Neuronal stem cell (in vitro differentiated cells): Measurements from ENCODE around the gene GRB14.

ENCODE experiments used
- DNase-seq: peaks from one replicate; pipeline ENCODE4 v3.0.0-alpha.2; 2013; ENCODE audit warnings: low spot score
- H2AFZ ChIP-seq: one replicate; pipeline ENCODE4 v1.6.1; 2013; ENCODE audit warnings: mild to moderate bottlenecking, low read length, inconsistent platforms
- H2AK5ac ChIP-seq: 2 replicates; pipeline ENCODE4 v1.6.1; 2013; ENCODE audit warnings: low read depth, mild to moderate bottlenecking, inconsistent platforms, low read length, moderate library complexity, mixed read lengths
- H2BK120ac ChIP-seq: 2 replicates; pipeline ENCODE4 v1.6.1; 2013; ENCODE audit warnings: low read depth, mild to moderate bottlenecking, inconsistent platforms, low read length, moderate library complexity, mixed read lengths
- H2BK12ac ChIP-seq: one replicate; pipeline ENCODE4 v1.6.1; 2013; ENCODE audit warnings: low read length, inconsistent platforms
- H2BK15ac ChIP-seq: 2 replicates; pipeline ENCODE4 v1.6.1; 2013; ENCODE audit warnings: mild to moderate bottlenecking, low read length, inconsistent platforms, mixed read lengths
- H2BK5ac ChIP-seq: one replicate; pipeline ENCODE4 v1.6.1; 2013; ENCODE audit warnings: inconsistent platforms, mild to moderate bottlenecking, low read length, moderate library complexity
- H3K14ac ChIP-seq: one replicate; pipeline ENCODE4 v1.6.1; 2013; ENCODE audit warnings: low read length, inconsistent platforms
- H3K18ac ChIP-seq: 2 replicates; pipeline ENCODE4 v1.6.1; 2013; ENCODE audit warnings: low read length, inconsistent platforms
- H3K23ac ChIP-seq: 2 replicates; pipeline ENCODE4 v1.6.1; 2013; ENCODE audit warnings: low read depth, mild to moderate bottlenecking, mixed read lengths, low read length, inconsistent platforms; ENCODE audit not compliant: poor library complexity
- H3K27ac ChIP-seq: replicated peaks from 3 replicates; pipeline ENCODE4 v1.5.1; 2013; ENCODE audit warnings: low read length, inconsistent platforms
- H3K27me3 ChIP-seq, 3 experiments: 2 replicates each; pipeline ENCODE4 v1.6.1; 2013; ENCODE audit warnings: low read length in 3 of 3, mild to moderate bottlenecking in 2 of 3, inconsistent platforms in 1 of 3, low read depth in 1 of 3, mixed read lengths in 1 of 3, moderate library complexity in 1 of 3; ENCODE audit not compliant: control insufficient read depth in 3 of 3, insufficient read depth in 3 of 3
- H3K36me3 ChIP-seq, 2 donors: replicated peaks in 1 of 2; 2 replicates each; pipeline ENCODE4 v1.6.1; 2013; ENCODE audit warnings: low read length in 2 of 2; ENCODE audit not compliant: control insufficient read depth in 2 of 2, insufficient read depth in 2 of 2
- H3K4ac ChIP-seq: 2 replicates; pipeline ENCODE4 v1.6.1; 2013; ENCODE audit warnings: inconsistent platforms, mild to moderate bottlenecking, low read length, moderate library complexity
- H3K4me1 ChIP-seq, 2 donors: 1 replicate in 1 of 2; 2 replicates in 1 of 2; pipeline ENCODE4 v1.6.1; 2013; ENCODE audit warnings: low read length in 2 of 2, low read depth in 1 of 2; ENCODE audit not compliant: control insufficient read depth in 2 of 2, insufficient read depth in 1 of 2
- H3K4me2 ChIP-seq: one replicate; pipeline ENCODE4 v1.6.1; 2013; ENCODE audit warnings: mild to moderate bottlenecking, low read length, inconsistent platforms; ENCODE audit not compliant: insufficient read depth, poor library complexity, severe bottlenecking
- H3K4me3 ChIP-seq, 2 donors: 2 replicates each; pipeline ENCODE4 v1.5.1; 2013; ENCODE audit warnings: low read length in 2 of 2, mild to moderate bottlenecking in 2 of 2, inconsistent platforms in 1 of 2, moderate library complexity in 1 of 2
- H3K79me1 ChIP-seq: one replicate; pipeline ENCODE4 v1.6.1; 2013; ENCODE audit warnings: low read depth, mild to moderate bottlenecking, inconsistent platforms, low read length, moderate library complexity
- H3K9ac ChIP-seq: one replicate; pipeline ENCODE4 v1.6.1; 2013; ENCODE audit warnings: mild to moderate bottlenecking, low read depth, low read length, inconsistent platforms; ENCODE audit not compliant: poor library complexity
- H3K9me3 ChIP-seq, 2 donors: replicated peaks in 1 of 2; 2 replicates each; pipeline versions ENCODE3 to v1.6.1; 2013; ENCODE audit warnings: low read length in 2 of 2, mild to moderate bottlenecking in 2 of 2, inconsistent platforms in 1 of 2, low read depth in 1 of 2, mixed read lengths in 1 of 2, moderate library complexity in 1 of 2; ENCODE audit not compliant: control insufficient read depth in 2 of 2, insufficient read depth in 1 of 2
- H4K8ac ChIP-seq: one replicate; pipeline ENCODE4 v1.6.1; 2013; ENCODE audit warnings: low read depth, mild to moderate bottlenecking, inconsistent platforms, low read length, moderate library complexity
- H4K91ac ChIP-seq: one replicate; pipeline ENCODE4 v1.6.1; 2013; ENCODE audit warnings: low read length, low read depth, mild to moderate bottlenecking, inconsistent platforms; ENCODE audit not compliant: poor library complexity
- WGBS, 2 donors: extraction: QIAGEN DNeasy Blood & Tissue Kit; methylation state at CpG; one replicate each; pipeline ENCODE4 v1.1.7; 2013; ENCODE audit warnings: missing lambda C conversion rate in 2 of 2, mixed read lengths in 1 of 2; ENCODE audit not compliant: insufficient read length in 2 of 2, insufficient replicate concordance in 1 of 2; ENCODE audit errors: extremely low coverage in 2 of 2; 5-methylcytosine and 5-hydroxymethylcytosine counted together

GRB14 gene

DNA sequence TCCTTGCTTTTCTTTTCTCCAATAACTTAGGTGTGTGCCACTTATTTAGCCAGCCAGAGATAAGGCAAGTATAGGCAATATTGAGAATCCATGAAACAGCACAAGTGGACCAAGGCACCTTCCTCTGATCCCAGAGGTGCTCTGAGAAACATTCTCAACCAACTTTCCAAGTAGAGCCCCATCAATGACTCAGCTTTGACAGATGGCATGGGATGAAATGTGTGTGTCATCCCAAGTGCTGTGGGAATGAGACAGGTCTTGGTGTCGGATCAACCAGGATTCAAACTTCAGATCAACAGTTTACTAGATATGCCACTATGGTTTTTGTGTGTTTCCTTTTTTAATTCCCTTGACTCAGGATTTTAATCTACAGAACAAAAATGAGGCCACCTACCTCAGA lies 164.0 kb downstream of the GRB14 start:
- no peaks in the 10 kb centered on the region for H3K9me3 ChIP-seq
- no peak overlapping the region for H3K23ac ChIP-seq
- no peak for DNase-seq
- WGBS, 2 donors = no CpG with 5 or more reads among the region's 1 CpG
- H2BK12ac ChIP-seq = no peak overlapping the region
- H3K36me3 ChIP-seq = no peaks in the 10 kb centered on the region
- no peaks in the 10 kb centered on the region for H3K79me1 ChIP-seq
- peaks cover 0 to 6% of the 10 kb centered on the region in 2 donors for H3K4me1 ChIP-seq
- no peak overlapping the region for H2BK120ac ChIP-seq
- no peak overlapping the region for H3K14ac ChIP-seq
- no peak overlapping the region for H3K4me2 ChIP-seq
- H3K9ac ChIP-seq = no peak overlapping the region
- no peak overlapping the region for H2AFZ ChIP-seq
- H4K91ac ChIP-seq = no peak overlapping the region
- H3K4ac ChIP-seq = no peak overlapping the region
- H3K27me3 ChIP-seq = no peaks in the 10 kb centered on the region
- peak overlapping the region; percentile 3 for H3K18ac ChIP-seq
- no peak overlapping the region for H2BK15ac ChIP-seq
- no peak overlapping the region for H3K27ac ChIP-seq
- H2AK5ac ChIP-seq = no peak overlapping the region
- no peak overlapping the region for H3K4me3 ChIP-seq
- H4K8ac ChIP-seq = no peak overlapping the region
- no peak overlapping the region for H2BK5ac ChIP-seq

DNA sequence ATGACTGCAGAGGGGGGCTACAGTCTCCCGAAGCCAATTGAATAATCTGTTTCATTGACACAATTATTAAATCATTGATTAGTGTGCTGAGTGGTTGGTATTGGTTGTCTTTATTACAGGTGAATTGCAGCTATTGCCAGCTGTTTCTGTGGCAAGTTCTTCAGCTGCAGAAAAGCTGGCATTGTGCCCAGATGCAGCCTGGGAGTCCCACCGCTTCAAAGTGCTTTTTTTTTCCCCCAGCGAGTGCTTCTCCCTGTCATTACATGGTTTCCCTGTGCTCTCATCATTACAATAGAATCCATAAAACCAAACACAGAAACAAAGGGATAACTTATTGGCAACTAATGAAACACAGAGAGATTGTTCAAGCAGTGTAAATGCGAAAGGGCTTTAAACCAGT lies 164.7 kb downstream of the GRB14 start:
- no CpG with 5 or more reads among the region's 4 CpGs for WGBS, 2 donors
- Histone ChIP-seq H3K9me3 (no peaks in the 10 kb centered on the region), H4K8ac (no peak overlapping the region)

DNA sequence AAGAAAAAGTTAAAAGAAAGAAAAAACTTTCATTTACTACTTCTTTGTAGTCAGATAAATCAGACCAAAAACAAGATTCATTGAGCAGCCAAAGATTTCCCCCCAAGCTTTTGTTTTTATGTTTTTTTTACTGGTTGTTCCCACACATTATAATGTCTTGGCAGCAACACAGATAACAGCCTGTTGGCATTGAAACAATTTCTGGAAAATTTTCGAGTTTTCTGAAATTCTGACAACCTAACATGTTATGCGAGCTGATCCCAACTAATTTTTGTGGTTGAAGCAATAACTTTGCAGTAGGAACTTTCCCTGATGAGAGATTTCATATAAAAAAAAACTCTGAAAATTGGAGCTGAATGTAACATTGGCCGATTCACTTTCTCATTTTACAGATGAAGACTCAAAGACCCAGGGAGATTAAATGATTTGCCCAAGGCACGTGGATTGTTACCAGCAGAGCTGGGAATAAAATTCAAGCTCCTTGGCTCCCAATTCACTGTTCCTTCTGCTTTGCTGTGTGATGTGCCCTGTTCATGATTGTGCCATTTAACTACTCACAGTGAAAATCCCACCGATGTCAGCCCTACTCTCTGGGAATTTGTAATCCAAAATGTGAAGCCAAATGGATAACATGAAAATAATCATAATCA lies 167.5 kb downstream of the GRB14 start:
- H2BK120ac ChIP-seq = no peak overlapping the region
- H2AK5ac ChIP-seq = no peak overlapping the region
- WGBS, 2 donors = no CpG with 5 or more reads among the region's 5 CpGs
- H2BK5ac ChIP-seq = no peak overlapping the region
- no peak overlapping the region for H3K4ac ChIP-seq
- no peak overlapping the region for H4K8ac ChIP-seq
- no peak overlapping the region for H4K91ac ChIP-seq
- no peak overlapping the region for H2BK12ac ChIP-seq
- peaks cover 0 to 4% of the 10 kb centered on the region in 2 donors for H3K4me1 ChIP-seq
- no peak overlapping the region for H3K23ac ChIP-seq
- no peak overlapping the region for H2AFZ ChIP-seq
- no peak for DNase-seq
- no peak overlapping the region for H2BK15ac ChIP-seq
- no peaks in the 10 kb centered on the region for H3K36me3 ChIP-seq
- no peak overlapping the region for H3K9ac ChIP-seq
- H3K27me3 ChIP-seq = no peaks in the 10 kb centered on the region
- no peak overlapping the region for H3K4me2 ChIP-seq
- no peaks in the 10 kb centered on the region for H3K79me1 ChIP-seq
- H3K4me3 ChIP-seq = no peak overlapping the region
- H3K18ac ChIP-seq = no peak overlapping the region
- no peaks in the 10 kb centered on the region for H3K9me3 ChIP-seq
- no peak overlapping the region for H3K27ac ChIP-seq
- no peak overlapping the region for H3K14ac ChIP-seq

More for the DNA sequence above, 164.7 kb downstream of the GRB14 start:
- Histone ChIP-seq H3K36me3 (no peaks in the 10 kb centered on the region), H3K27me3 (no peaks in the 10 kb centered on the region), H4K91ac (no peak overlapping the region), H3K23ac (no peak overlapping the region), H3K9ac (no peak overlapping the region), H2BK5ac (no peak overlapping the region), H2AFZ (no peak overlapping the region), H3K27ac (no peak overlapping the region), H3K18ac (no peak overlapping the region), H3K4ac (no peak overlapping the region), H3K79me1 (no peaks in the 10 kb centered on the region), H3K4me1 (peaks cover 0 to 6% of the 10 kb centered on the region in 2 donors), H2BK120ac (no peak overlapping the region), H3K4me2 (no peak overlapping the region), H2BK15ac (no peak overlapping the region), H2BK12ac (no peak overlapping the region), H3K4me3 (no peak overlapping the region), H2AK5ac (no peak overlapping the region), H3K14ac (no peak overlapping the region)
- no peak for DNase-seq

DNA sequence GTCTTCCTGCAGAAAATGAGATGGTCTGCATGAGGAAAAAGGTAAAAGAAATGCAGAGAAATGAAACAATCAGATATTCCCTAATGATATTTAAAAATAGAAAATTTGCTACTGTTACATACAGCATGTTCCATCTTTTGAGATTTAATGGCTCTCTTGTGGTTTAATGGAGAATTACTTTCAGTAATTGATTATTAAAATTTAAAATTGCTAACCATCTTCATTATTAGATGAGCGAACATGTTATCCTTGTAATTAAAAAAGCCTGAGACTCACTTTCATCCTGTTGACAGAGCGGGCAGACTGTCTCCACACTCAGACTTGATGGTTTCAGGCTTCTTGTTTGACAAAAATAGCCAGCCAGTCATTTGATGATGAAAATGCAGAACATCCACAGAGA lies 171.0 kb downstream of the GRB14 start:
- Histone ChIP-seq H3K27me3 (no peaks in the 10 kb centered on the region), H2BK15ac (no peak overlapping the region), H2BK5ac (no peak overlapping the region), H3K18ac (no peak overlapping the region), H3K4me2 (no peak overlapping the region), H3K14ac (no peak overlapping the region), H2AFZ (no peak overlapping the region), H3K4me1 (peaks cover 0 to 2% of the 10 kb centered on the region in 2 donors), H2AK5ac (no peak overlapping the region), H3K4ac (no peak overlapping the region), H3K9ac (no peak overlapping the region), H3K4me3 (no peak overlapping the region), H4K8ac (no peak overlapping the region), H2BK12ac (no peak overlapping the region), H2BK120ac (no peak overlapping the region), H3K79me1 (no peaks in the 10 kb centered on the region), H3K23ac (no peak overlapping the region), H3K27ac (no peak overlapping the region), H3K9me3 (no peaks in the 10 kb centered on the region), H4K91ac (no peak overlapping the region), H3K36me3 (no peaks in the 10 kb centered on the region)
- no CpG with 5 or more reads among the region's 2 CpGs for WGBS, 2 donors
- DNase-seq = no peak
